Esophagus squamous epithelium (tissue), 5 donors: Measurements from ENCODE around the gene TWIST2. TPM values are rescaled to one million over a fixed set of nuclear protein-coding genes. Genes with fewer than 3 reads are reported as not detected.

Experiments
- DNase-seq: peaks from one replicate; lab custom pipeline; 2025; lab: John Stamatoyannopoulos, UW
- H3K27ac ChIP-seq, 4 donors: fragments of 200-600 bp; sonication (generic); one replicate each; pipeline ENCODE4 v1.5.1; 2016 to 2019; ENCODE audit warnings: mild to moderate bottlenecking in 1 of 4
- H3K27me3 ChIP-seq, 4 donors: fragments of 200-600 bp; sonication (generic); 1 replicate in 3 of 4; 2 replicates in 1 of 4; pipeline versions ENCODE4 v1.5.1 to v1.6.0; 2017 to 2021; ENCODE audit warnings: antibody characterized with exemption in 1 of 4
- H3K36me3 ChIP-seq, 3 donors: fragments of 200-600 bp; sonication (generic); one replicate each; pipeline ENCODE4 v1.5.1; 2016 to 2019
- H3K4me1 ChIP-seq, 3 donors: fragments of 200-600 bp; sonication (generic); one replicate each; pipeline ENCODE4 v1.5.1; 2017 to 2019
- H3K4me3 ChIP-seq, 4 donors: fragments of 200-600 bp; sonication (generic); 1 replicate in 3 of 4; 2 replicates in 1 of 4; pipeline ENCODE4 v1.5.1; 2016 to 2019; ENCODE audit warnings: mild to moderate bottlenecking in 2 of 4, moderate library complexity in 1 of 4
- H3K9me3 ChIP-seq, 3 donors: fragments of 200-600 bp; sonication (generic); one replicate each; pipeline ENCODE4 v1.5.1; 2016 to 2019
- CTCF ChIP-seq, 6 experiments: fragments of 450-650 bp in 4 of 6; fragments of 200-600 bp in 2 of 6; sonication (generic) in 2 of 6; IDR thresholded peaks; one replicate each; pipeline ENCODE4 v1.5.1; 2016 to 2019; ENCODE audit warnings: antibody characterized with exemption in 6 of 6, mild to moderate bottlenecking in 4 of 6, moderate library complexity in 4 of 6
- POLR2A ChIP-seq, 4 donors: fragments of 450-650 bp; IDR thresholded peaks; one replicate each; pipeline ENCODE4 v1.6.1; 2017; ENCODE audit warnings: antibody characterized with exemption in 4 of 4, mild to moderate bottlenecking in 4 of 4, moderate library complexity in 3 of 4
- WGBS, 2 donors: methylation state at CpG; one replicate each; pipeline ENCODE4 v1.1.5; 2018; 5-methylcytosine and 5-hydroxymethylcytosine counted together
- intact Hi-C: fragments of 100-400 bp; cut with DNase I; formaldehyde crosslinking; loops from one replicate; pipeline ENCODE4 v1.15.0; 2022
- total RNA-seq, 4 donors: library from RNA; depleted of rRNA; stranded (reverse); fragments of >200 nt; gene quantifications; one replicate each; pipeline ENCODE4 v1.1.0, GENCODE V29; 2016
- donor health status: DM: yes; HTN: yes; CAD: no.

Gene TWIST2
- total RNA-seq, 4 donors from 2014 or later: 3.1 to 33.0 (median 4.9) TPM

- intact Hi-C loops: no loop called here
- H3K4me3 ChIP-seq: no peak overlapping the region
- TF ChIP-seq CTCF (IDR thresholded peaks at IDR 0.05): no peak
- TF ChIP-seq POLR2A (IDR thresholded peaks at IDR 0.05): no peak
- H3K4me1 ChIP-seq: peaks cover 0 to 8% (median 5%) of the 10 kb centered on the region in 3 donors
- no peak overlapping the region for H3K27ac ChIP-seq
- WGBS, 2 donors: 97 to 98% methylated on average over 2 of the region's 2 CpGs
- no peak for DNase-seq
- H3K36me3 ChIP-seq: no peaks in the 10 kb centered on the region
- H3K27me3 ChIP-seq: no peaks in the 10 kb centered on the region
- H3K9me3 ChIP-seq: no peaks in the 10 kb centered on the region
These were observed 55.3 kb downstream of the TWIST2 start for GRCh38 chr2:238903141-238903540.

GRCh38 chr2:238904177-238904576 is 56.3 kb downstream of the TWIST2 start:
- no peak for DNase-seq
- H3K27ac ChIP-seq: no peak overlapping the region
- TF ChIP-seq CTCF (IDR thresholded peaks at IDR 0.05) (no peak), POLR2A (IDR thresholded peaks at IDR 0.05) (no peak)
- H3K9me3 ChIP-seq: no peaks in the 10 kb centered on the region
- WGBS, 2 donors: 77 to 78% methylated on average over 3 of the region's 3 CpGs
- H3K4me1 ChIP-seq: peaks cover 0 to 5% (median 1%) of the 10 kb centered on the region in 3 donors
- intact Hi-C loops: no loop called here
- no peak overlapping the region for H3K4me3 ChIP-seq
- H3K27me3 ChIP-seq: no peaks in the 10 kb centered on the region
- no peaks in the 10 kb centered on the region for H3K36me3 ChIP-seq

- WGBS, 2 donors: 82 to 87% methylated on average over 3 of the region's 3 CpGs
- Histone ChIP-seq H3K4me1 (peaks cover 0 to 7% (median 5%) of the 10 kb centered on the region in 3 donors), H3K27me3 (no peaks in the 10 kb centered on the region), H3K9me3 (no peaks in the 10 kb centered on the region), H3K27ac (no peak overlapping the region), H3K36me3 (no peaks in the 10 kb centered on the region), H3K4me3 (no peak overlapping the region)
- no peak for DNase-seq
- intact Hi-C loops: no loop called here
- no peak for TF ChIP-seq POLR2A (IDR thresholded peaks at IDR 0.05)
- TF ChIP-seq CTCF (IDR thresholded peaks at IDR 0.05): no peak
These were observed 56.8 kb downstream of the TWIST2 start for GRCh38 chr2:238904716-238905115.

- no peak for DNase-seq
- Histone ChIP-seq H3K27ac (no peak overlapping the region), H3K4me1 (peaks cover 0 to 7% (median 5%) of the 10 kb centered on the region in 3 donors), H3K36me3 (no peaks in the 10 kb centered on the region), H3K27me3 (no peaks in the 10 kb centered on the region), H3K9me3 (no peaks in the 10 kb centered on the region), H3K4me3 (no peak overlapping the region)
- TF ChIP-seq POLR2A (IDR thresholded peaks at IDR 0.05) (no peak), CTCF (IDR thresholded peaks at IDR 0.05) (no peak)
- intact Hi-C loops: no loop called here
- WGBS, 2 donors: 71 to 87% methylated on average over 8 to 12 of the region's 13 CpGs
These were observed 57.3 kb downstream of the TWIST2 start for GRCh38 chr2:238905224-238905623.

GRCh38 chr2:238905644-238906043 is 57.8 kb downstream of the TWIST2 start:
- H3K4me1 ChIP-seq: peaks cover 0 to 7% (median under 1%) of the 10 kb centered on the region in 3 donors
- H3K36me3 ChIP-seq: no peaks in the 10 kb centered on the region
- H3K9me3 ChIP-seq: no peaks in the 10 kb centered on the region
- DNase-seq: no peak
- no peak overlapping the region for H3K27ac ChIP-seq
- 72 to 75% methylated on average over 20 to 28 of the region's 28 CpGs for WGBS, 2 donors
- intact Hi-C loops: no loop called here
- TF ChIP-seq CTCF (IDR thresholded peaks at IDR 0.05) (no peak), POLR2A (IDR thresholded peaks at IDR 0.05) (no peak)
- H3K27me3 ChIP-seq: no peaks in the 10 kb centered on the region
- no peak overlapping the region for H3K4me3 ChIP-seq
